ENCODE results near the gene STX1B. TPM values are rescaled to one million over a fixed set of nuclear protein-coding genes. Genes with fewer than 3 reads are reported as not detected.

The STX1B gene
- polyA plus RNA-seq (2012; ENCODE audit: insufficient read length, low read depth), result 0.10 TPM

DNA sequence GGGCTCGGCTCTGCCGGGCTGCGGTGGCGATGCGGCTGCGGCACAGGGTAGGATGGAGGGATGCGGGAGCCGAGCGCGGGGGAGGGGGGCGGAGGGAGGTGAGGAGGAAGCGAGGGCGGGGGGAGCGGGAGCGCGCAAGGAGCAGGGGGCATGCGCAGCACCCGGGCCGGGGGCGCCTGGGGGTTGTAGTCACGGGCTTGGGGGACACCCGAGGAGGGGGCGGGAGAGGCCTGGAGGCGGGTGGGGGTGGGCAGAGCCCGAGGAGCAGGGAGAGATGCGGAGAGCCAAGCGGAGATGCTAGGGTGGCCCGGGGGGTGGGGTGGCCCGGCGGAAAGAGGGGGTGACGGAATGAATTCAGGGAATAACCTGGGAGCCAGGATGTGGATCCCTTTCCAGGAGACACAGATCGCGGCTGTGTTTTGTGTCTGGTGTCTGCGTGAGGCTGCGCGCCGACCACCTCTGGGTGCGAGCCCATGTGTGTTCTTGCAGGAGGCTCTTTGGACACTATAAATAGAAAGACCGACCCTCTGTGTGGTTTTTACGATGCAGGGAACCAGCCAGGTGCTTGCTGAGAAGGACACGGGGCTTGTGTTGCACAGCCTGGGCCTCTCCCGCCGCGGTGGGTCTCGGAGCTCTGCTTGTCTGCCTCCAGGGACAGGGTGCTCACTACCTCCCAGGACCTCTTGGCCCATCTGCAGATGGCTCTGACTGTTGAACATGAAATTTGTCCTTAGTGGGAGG is at the start of gene STX1B:
Gene STX1B, minus strand, starts transcription at position 54 of the 741 bp plus-strand sequence. CDS start 242 bp downstream, outside the sequence.
- TF ChIP-seq POLR2AphosphoS5 (IDR thresholded peaks at IDR 0.05; ENCODE audit: low read depth, low read length) (no peak), SIN3A (IDR thresholded peaks at IDR 0.05; ENCODE audit: borderline replicate concordance, insufficient read depth, low read length) (no peak), TAF1 (IDR thresholded peaks at IDR 0.05; ENCODE audit: borderline replicate concordance, insufficient read depth, low read length) (no peak), REST (IDR thresholded peaks at IDR 0.05; ENCODE audit: insufficient read depth in 1 of 2, low read depth in 2 of 2, low read length in 2 of 2) (no peak), FOXP2 (optimal IDR thresholded peaks at IDR 0.05; ENCODE audit: borderline replicate concordance, extremely low read depth, extremely low read length, insufficient read depth) (no peak)

GRCh38 chr16:31055613-31056012 is 45.2 kb upstream of the STX1B start:
- TF ChIP-seq POLR2AphosphoS5 (IDR thresholded peaks at IDR 0.05; ENCODE audit: low read depth, low read length) (no peak), FOXP2 (optimal IDR thresholded peaks at IDR 0.05; ENCODE audit: borderline replicate concordance, extremely low read depth, extremely low read length, insufficient read depth) (no peak), REST (IDR thresholded peaks at IDR 0.05; ENCODE audit: insufficient read depth in 1 of 2, low read depth in 2 of 2, low read length in 2 of 2) (no peak), TAF1 (IDR thresholded peaks at IDR 0.05; ENCODE audit: borderline replicate concordance, insufficient read depth, low read length) (no peak), SIN3A (IDR thresholded peaks at IDR 0.05; ENCODE audit: borderline replicate concordance, insufficient read depth, low read length) (no peak)

- TF ChIP-seq POLR2AphosphoS5 (IDR thresholded peaks at IDR 0.05; ENCODE audit: low read depth, low read length) (no peak), SIN3A (IDR thresholded peaks at IDR 0.05; ENCODE audit: borderline replicate concordance, insufficient read depth, low read length) (no peak), TAF1 (IDR thresholded peaks at IDR 0.05; ENCODE audit: borderline replicate concordance, insufficient read depth, low read length) (no peak), FOXP2 (optimal IDR thresholded peaks at IDR 0.05; ENCODE audit: borderline replicate concordance, extremely low read depth, extremely low read length, insufficient read depth) (no peak), REST (IDR thresholded peaks at IDR 0.05; ENCODE audit: insufficient read depth in 1 of 2, low read depth in 2 of 2, low read length in 2 of 2) (no peak)
Measured at GRCh38 chr16:31052114-31052513, 41.7 kb upstream of the STX1B start.

- no peak for TF ChIP-seq FOXP2 (optimal IDR thresholded peaks at IDR 0.05; ENCODE audit: borderline replicate concordance, extremely low read depth, extremely low read length, insufficient read depth)
- TF ChIP-seq REST (IDR thresholded peaks at IDR 0.05; ENCODE audit: insufficient read depth in 1 of 2, low read depth in 2 of 2, low read length in 2 of 2), result no peak
- no peak for TF ChIP-seq SIN3A (IDR thresholded peaks at IDR 0.05; ENCODE audit: borderline replicate concordance, insufficient read depth, low read length)
- no peak for TF ChIP-seq POLR2AphosphoS5 (IDR thresholded peaks at IDR 0.05; ENCODE audit: low read depth, low read length)
- TF ChIP-seq TAF1 (IDR thresholded peaks at IDR 0.05; ENCODE audit: borderline replicate concordance, insufficient read depth, low read length), result no peak
Measured at GRCh38 chr16:31050280-31051030, 40.0 kb upstream of the STX1B start.
